Posterior vena cava (tissue), 2 donors: Measurements from ENCODE around the gene FBXW12. TPM values are rescaled to one million over a fixed set of nuclear protein-coding genes. Genes with fewer than 3 reads are reported as not detected.
"Not testable (repeated sequence)": the region's sequence is repeated elsewhere in the genome, so short reads cannot be mapped to it uniquely, and the experiment has no call there.

Source experiments
- DNase-seq: peaks from one replicate; pipeline ENCODE4 v3.0.0-alpha.2; 2020; ENCODE audit warnings: low spot score
- intact Hi-C, 2 donors: fragments of 100-400 bp; cut with DNase I; formaldehyde crosslinking; loops; one replicate each; pipeline versions ENCODE4 v1.14.1 to v1.14.2; 2022 to 2023
- long read RNA-seq, 2 donors: library from polyadenylated mRNA; unstranded; transcript quantifications; one replicate each; pipeline ENCODE4 v2.0.0, GENCODE V29; 2020 to 2021
- total RNA-seq, 2 donors: library from RNA; stranded (reverse); fragmentation: NEBNext Ultra II Directional; extraction: Animal tissue kit (Norgen Biotek cat#: 25700); gene quantifications; one replicate each; pipeline ENCODE4 v1.2.1, GENCODE V29; 2021
- donor health status: DM: yes; HTN: yes; CAD: no.
- donor health status: DM: yes; HTN: yes; CAD: no.

FBXW12 gene
- not detected for total RNA-seq
- long read RNA-seq, donor 1: 0 reads
- long read RNA-seq, donor 2: 0 reads

- intact Hi-C loops: no loop called here
- DNase-seq: no peak
Measured at GRCh38 chr3:48371651-48372376, at the start of gene FBXW12. TSS of gene FBXW12 (plus strand) at chr3:48372219. CDS start at chr3:48372768, 549 bp downstream.

GRCh38 chr3:48331706-48332435 lies 40.1 kb upstream of the FBXW12 start:
- DNase-seq, intact Hi-C loops: not testable (repeated sequence)

GRCh38 chr3:48333346-48334245 lies 38.4 kb upstream of the FBXW12 start, which contains the start of gene SPINK8:
TSS of gene SPINK8 (minus strand) at chr3:48333661. CDS start at chr3:48328341, 5,320 bp downstream.
- intact Hi-C loops: not testable (repeated sequence)

GRCh38 chr3:48334605-48335004 lies 37.4 kb upstream of the FBXW12 start:
- intact Hi-C loops: no loop called here
- DNase-seq: no peak

More at GRCh38 chr3:48333346-48334245, 38.4 kb upstream of the FBXW12 start, which contains the start of gene SPINK8:
- not testable (repeated sequence) for DNase-seq

- DNase-seq, intact Hi-C loops: not testable (repeated sequence)
Measured at GRCh38 chr3:48335286-48335685, 36.7 kb upstream of the FBXW12 start.

- DNase-seq, intact Hi-C loops: not testable (repeated sequence)
Measured at GRCh38 chr3:48337536-48337935, 34.5 kb upstream of the FBXW12 start.

GRCh38 chr3:48338635-48339034 lies 33.4 kb upstream of the FBXW12 start:
- intact Hi-C loops: no loop called here
- DNase-seq: no peak

- intact Hi-C loops: no loop called here
- no peak for DNase-seq
Measured at GRCh38 chr3:48343432-48343831, 28.6 kb upstream of the FBXW12 start.

GRCh38 chr3:48344867-48345507 lies 27.0 kb upstream of the FBXW12 start:
- intact Hi-C loops: no loop called here
- no peak for DNase-seq

GRCh38 chr3:48345946-48346572 lies 26.0 kb upstream of the FBXW12 start:
- no peak for DNase-seq
- intact Hi-C loops: no loop called here

- intact Hi-C loops: no loop called here
- no peak for DNase-seq
Measured at GRCh38 chr3:48347500-48347899, 24.5 kb upstream of the FBXW12 start.

GRCh38 chr3:48352546-48352945 lies 19.5 kb upstream of the FBXW12 start:
- no peak for DNase-seq
- intact Hi-C loops: no loop called here

GRCh38 chr3:48353987-48354386 lies 18.0 kb upstream of the FBXW12 start:
- intact Hi-C loops: no loop called here
- no peak for DNase-seq

- DNase-seq: no peak
- intact Hi-C loops: no loop called here
Measured at GRCh38 chr3:48356419-48356818, 15.6 kb upstream of the FBXW12 start.

GRCh38 chr3:48361928-48362327 lies 10.1 kb upstream of the FBXW12 start:
- intact Hi-C loops: no loop called here
- DNase-seq: no peak

GRCh38 chr3:48364840-48365239 lies 7.2 kb upstream of the FBXW12 start:
- intact Hi-C loops: loop anchor here in 1 of 2 donors (5.0 kb wide), 1 partner anchor 1053 kb away; no protein-coding TSS in a partner anchor
- DNase-seq: no peak

- intact Hi-C loops: loop anchor here in 1 of 2 donors (5.0 kb wide), 1 partner anchor 1055 kb away; no protein-coding TSS in a partner anchor
- DNase-seq: no peak
Measured at GRCh38 chr3:48367201-48367600, 4.8 kb upstream of the FBXW12 start.

- no peak for DNase-seq
- intact Hi-C loops: loop anchor here in 1 of 2 donors (5.0 kb wide), 1 partner anchor 1058 kb away; no protein-coding TSS in a partner anchor
Measured at GRCh38 chr3:48369693-48370332, 2.2 kb upstream of the FBXW12 start.
